Subcutaneous adipose tissue (tissue), 4 donors: ENCODE data around the gene TMEM9. TPM values are rescaled to one million over a fixed set of nuclear protein-coding genes. Genes with fewer than 3 reads are reported as not detected.

Source experiments
- total RNA-seq, 4 donors: library from RNA; depleted of rRNA; stranded (reverse); fragments of >200 nt; gene quantifications; one replicate each; pipeline ENCODE4 v1.1.0, GENCODE V29; 2016
- TF ChIP-seq, protein P1 (sequence below): fragments of 450-650 bp; IDR thresholded peaks from one replicate; pipeline ENCODE4 v1.5.1; 2016; ENCODE audit warnings: low read depth, mild to moderate bottlenecking, control low read depth, antibody characterized with exemption, moderate library complexity

Gene TMEM9
- total RNA-seq, 4 donors from 2014 or later, result 17.4 to 38.4 (median 35.2) TPM

DNA sequence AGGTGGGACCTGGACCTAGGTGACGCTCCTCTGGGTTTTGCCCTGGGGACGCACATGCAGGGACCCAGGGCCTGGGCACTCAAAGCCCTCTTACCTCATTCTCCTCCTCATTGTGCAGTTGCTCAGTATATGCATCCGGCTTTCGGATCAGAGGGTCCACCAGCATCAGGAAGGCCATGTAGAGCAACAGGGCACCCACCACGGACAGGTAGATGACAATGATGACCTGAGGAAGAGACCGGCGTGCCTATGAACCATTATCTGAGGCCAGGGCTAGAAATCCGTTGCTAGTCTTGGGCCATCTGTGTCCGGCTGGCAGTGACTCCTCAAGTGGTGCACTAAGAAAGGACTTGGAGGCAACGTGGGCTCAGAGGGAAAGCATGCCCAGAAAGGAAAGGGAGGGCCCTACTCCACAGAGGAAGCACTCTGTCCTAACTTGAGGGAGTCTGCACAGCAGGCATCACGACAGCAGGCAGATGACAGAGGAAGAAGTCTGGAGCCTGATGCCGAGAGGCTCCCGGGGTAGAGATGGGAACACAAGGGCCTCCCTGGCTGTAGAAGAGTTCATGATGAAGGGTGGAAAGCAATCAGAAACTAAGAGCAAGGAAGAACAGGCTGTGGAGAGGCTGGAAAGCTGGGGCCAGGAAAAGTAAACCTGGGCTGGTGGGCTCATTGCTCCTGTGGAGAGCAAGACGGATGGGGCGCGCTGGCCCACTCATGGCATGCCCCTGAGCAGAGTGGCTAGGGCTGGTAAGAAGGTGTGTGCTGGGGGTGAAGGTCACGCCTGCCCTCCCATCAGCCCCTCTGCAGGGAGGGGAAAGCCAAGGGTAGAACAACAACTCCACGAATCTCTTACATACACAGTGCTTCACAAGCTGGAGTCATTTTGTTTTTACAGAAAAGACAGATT is 10.3 kb downstream of the TMEM9 start:
- TF ChIP-seq, protein P1, sequence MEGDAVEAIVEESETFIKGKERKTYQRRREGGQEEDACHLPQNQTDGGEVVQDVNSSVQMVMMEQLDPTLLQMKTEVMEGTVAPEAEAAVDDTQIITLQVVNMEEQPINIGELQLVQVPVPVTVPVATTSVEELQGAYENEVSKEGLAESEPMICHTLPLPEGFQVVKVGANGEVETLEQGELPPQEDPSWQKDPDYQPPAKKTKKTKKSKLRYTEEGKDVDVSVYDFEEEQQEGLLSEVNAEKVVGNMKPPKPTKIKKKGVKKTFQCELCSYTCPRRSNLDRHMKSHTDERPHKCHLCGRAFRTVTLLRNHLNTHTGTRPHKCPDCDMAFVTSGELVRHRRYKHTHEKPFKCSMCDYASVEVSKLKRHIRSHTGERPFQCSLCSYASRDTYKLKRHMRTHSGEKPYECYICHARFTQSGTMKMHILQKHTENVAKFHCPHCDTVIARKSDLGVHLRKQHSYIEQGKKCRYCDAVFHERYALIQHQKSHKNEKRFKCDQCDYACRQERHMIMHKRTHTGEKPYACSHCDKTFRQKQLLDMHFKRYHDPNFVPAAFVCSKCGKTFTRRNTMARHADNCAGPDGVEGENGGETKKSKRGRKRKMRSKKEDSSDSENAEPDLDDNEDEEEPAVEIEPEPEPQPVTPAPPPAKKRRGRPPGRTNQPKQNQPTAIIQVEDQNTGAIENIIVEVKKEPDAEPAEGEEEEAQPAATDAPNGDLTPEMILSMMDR, result no peak

- TF ChIP-seq, protein P1, result no peak
Measured at GRCh38 chr1:201142849-201143725, 11.2 kb downstream of the TMEM9 start.

DNA sequence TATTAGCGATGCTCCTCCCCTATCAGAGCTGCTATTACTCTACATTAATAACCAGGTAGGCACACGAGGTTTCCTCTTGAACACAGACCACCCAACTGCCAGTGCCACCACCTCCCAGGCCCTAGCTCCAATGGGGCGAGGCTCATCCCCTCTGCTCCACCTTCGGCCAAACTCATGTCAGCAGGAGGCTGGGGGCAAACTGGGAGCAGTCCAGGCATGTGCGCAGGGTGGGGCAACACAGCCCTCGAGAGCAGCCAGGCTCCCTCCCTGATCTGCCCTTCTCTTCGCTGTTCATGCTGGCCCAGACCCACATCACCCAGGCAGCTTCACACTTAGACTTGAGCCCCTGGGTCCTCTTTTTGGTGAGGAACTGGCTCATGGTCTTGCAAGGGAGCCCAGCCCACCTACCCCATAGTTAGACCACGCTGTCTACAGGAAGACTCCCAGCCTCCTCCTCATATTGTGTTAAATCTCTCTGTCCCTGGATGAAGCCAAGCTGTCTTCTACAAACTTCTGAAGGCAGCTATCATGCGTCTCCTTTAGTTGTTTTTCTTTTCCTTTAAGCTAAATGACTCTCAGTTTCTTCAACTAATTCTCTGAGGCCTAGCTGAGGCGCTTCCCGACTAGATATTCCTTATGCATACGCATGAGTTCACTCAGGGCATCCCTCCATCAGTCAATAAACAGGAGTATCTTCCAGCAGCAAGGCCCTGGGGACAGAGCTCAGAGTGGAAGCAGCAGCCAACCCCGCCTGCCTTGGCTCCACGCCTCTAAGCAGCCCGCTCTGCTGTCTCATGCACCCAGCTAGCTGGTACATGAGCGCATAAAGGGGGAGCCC is 12.0 kb downstream of the TMEM9 start:
- TF ChIP-seq, protein P1, result no peak

GRCh38 chr1:201141418-201141817 is 12.9 kb downstream of the TMEM9 start:
- TF ChIP-seq, protein P1, result no peak

DNA sequence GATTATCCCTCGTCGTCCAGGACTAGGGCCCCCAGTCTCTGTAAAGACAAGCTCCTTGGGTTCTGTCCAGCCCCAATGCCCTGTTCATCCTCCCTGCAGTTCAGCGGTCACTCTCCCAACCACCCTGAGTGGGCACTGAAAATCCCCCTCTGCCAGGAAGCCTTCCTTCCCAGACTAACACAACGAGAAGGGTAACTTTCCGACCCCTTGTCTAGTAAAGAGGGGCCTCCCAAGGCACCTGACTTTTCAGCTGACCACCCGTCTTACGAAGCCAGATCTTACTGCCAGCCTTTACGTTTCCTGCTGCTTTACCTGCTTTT is 13.4 kb downstream of the TMEM9 start:
- TF ChIP-seq, protein P1, result no peak

DNA sequence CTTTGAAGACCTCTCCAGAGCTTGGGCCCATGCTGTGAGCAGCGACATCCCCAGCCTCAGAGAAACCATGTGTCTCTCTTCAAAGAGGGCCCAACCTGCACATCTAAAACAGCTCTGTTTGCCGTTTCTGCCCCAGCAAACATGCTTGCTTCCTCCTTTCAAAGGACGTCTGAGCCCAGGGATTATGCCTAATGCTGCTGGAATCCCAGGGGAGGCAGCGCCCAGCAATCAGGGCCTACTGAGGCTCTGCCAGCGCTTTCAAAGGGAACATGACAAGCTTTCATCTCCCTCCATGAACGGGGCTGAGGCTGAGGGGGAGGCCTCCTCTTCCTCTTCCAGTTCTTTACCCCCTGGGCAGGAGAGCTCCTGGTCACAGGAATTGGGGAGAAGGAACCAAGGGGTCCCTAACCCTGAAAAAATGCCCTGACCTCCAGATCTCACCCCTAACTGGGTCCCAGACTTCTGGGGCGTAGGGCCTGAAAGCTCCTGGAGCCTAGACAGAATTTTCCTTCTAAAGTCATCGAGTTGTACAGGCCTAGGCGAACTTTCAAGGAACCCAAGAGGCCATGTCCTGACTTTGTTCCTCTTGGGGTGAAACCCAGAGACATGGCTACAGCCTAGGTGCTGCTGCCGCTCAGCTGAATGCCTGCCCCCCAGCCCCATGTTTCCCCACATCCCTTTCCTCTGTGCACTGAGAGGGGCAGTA is 13.9 kb downstream of the TMEM9 start:
- TF ChIP-seq, protein P1, result no peak
